ENCODE measurements around the gene PRKD2.
A peak's percentile ranks its signal among the peaks of the same experiment; 100 is the strongest.

The PRKD2 gene

GRCh38 chr19:46634045-46634655 lies 82.8 kb downstream of the PRKD2 start (continued):
- TF ChIP-seq BCL11A (tag by site-specific recombination; IDR thresholded peaks at IDR 0.05; ENCODE audit: low read depth) (no peak), ZNF280C (tag by site-specific recombination; IDR thresholded peaks at IDR 0.05) (no peak), ZNF311 (tag by site-specific recombination; IDR thresholded peaks at IDR 0.05; ENCODE audit: borderline replicate concordance) (no peak), ZNF664 (tag by site-specific recombination; IDR thresholded peaks at IDR 0.05) (no peak), OVOL3 (tag by site-specific recombination; IDR thresholded peaks at IDR 0.05) (no peak), ZNF335 (tag by site-specific recombination; conservative IDR thresholded peaks at IDR 0.05) (0 out of 2 replicates have a peak, but pooled peaks have one; percentile 18), ZFHX2 (tag by site-specific recombination; conservative IDR thresholded peaks at IDR 0.05) (no peak), ZNF660 (tag by site-specific recombination; IDR thresholded peaks at IDR 0.05) (peak; percentile 22; the same call in 1 of the 2 replicates), KLF7 (tag by site-specific recombination; IDR thresholded peaks at IDR 0.05; ENCODE audit: borderline replicate concordance) (no peak), ZNF2 (tag by site-specific recombination; IDR thresholded peaks at IDR 0.05) (no peak), ZNF791 (tag by site-specific recombination; IDR thresholded peaks at IDR 0.05) (no peak), ZNF785 (tag by site-specific recombination; IDR thresholded peaks at IDR 0.05) (no peak), ZNF121 (tag by site-specific recombination; IDR thresholded peaks at IDR 0.05) (no peak), ZBTB44 (tag by site-specific recombination; IDR thresholded peaks at IDR 0.05) (no peak), ZNF549 (tag by site-specific recombination; IDR thresholded peaks at IDR 0.05) (no peak), ZNF654 (tag by site-specific recombination; IDR thresholded peaks at IDR 0.05; ENCODE audit: low read depth) (no peak), ZNF175 (tag by site-specific recombination; IDR thresholded peaks at IDR 0.05) (no peak), ZNF214 (tag by site-specific recombination; IDR thresholded peaks at IDR 0.05; ENCODE audit: borderline replicate concordance) (no peak), INSM2 (tag by site-specific recombination; IDR thresholded peaks at IDR 0.05) (no peak), ZNF391 (tag by site-specific recombination; IDR thresholded peaks at IDR 0.05; ENCODE audit: borderline replicate concordance, low read depth) (no peak), ZNF184 (tag by site-specific recombination; IDR thresholded peaks at IDR 0.05) (no peak), REST (tag by site-specific recombination; IDR thresholded peaks at IDR 0.05) (no peak), ZSCAN5A (tag by site-specific recombination; IDR thresholded peaks at IDR 0.05) (no peak), GLIS2 (tag by site-specific recombination; IDR thresholded peaks at IDR 0.05) (no peak; the same call in 1 of the 2 replicates), ZNF830 (tag by site-specific recombination; IDR thresholded peaks at IDR 0.05; ENCODE audit: low read depth) (no peak), SP3 (tag by site-specific recombination; IDR thresholded peaks at IDR 0.05) (peak; percentile 90), SP7 (tag by site-specific recombination; IDR thresholded peaks at IDR 0.05) (no peak)
